Measurements from ENCODE around the gene LUZP2. TPM values are rescaled to one million over a fixed set of nuclear protein-coding genes. Genes with fewer than 3 reads are reported as not detected.

Gene LUZP2
- total and polyA plus RNA-seq, 4 donors: 0.04 to 8.8 (median 0.09) TPM; not detected in 1

- ATAC-seq (ENCODE audit: insufficient read depth, low FRiP score): no peak
- no peaks in the 10 kb centered on the region for H3K9me3 ChIP-seq (ENCODE audit: control insufficient read depth in 4 of 4, insufficient read depth in 3 of 4, low read length in 3 of 4)
- peak in 2 of 3 donors; percentile 11 to 27 for DNase-seq
- H3K27ac ChIP-seq (ENCODE audit: low read depth in 1 of 2, low read length in 1 of 2): no peak overlapping the region
- H3K4me3 ChIP-seq: no peak overlapping the region
- no peaks in the 10 kb centered on the region for H3K36me3 ChIP-seq (ENCODE audit: control insufficient read depth in 4 of 4, insufficient read depth in 4 of 4, low read length in 4 of 4)
- no peaks in the 10 kb centered on the region for H3K4me1 ChIP-seq (ENCODE audit: control insufficient read depth in 5 of 5, insufficient read depth in 5 of 5, low read length in 5 of 5)
- WGBS, 2 donors: 47 to 57% methylated on average over 2 of the region's 2 CpGs
- no peak overlapping the region for H3K9ac ChIP-seq (ENCODE audit: insufficient read depth in 1 of 2, low read length in 2 of 2)
- no peaks in the 10 kb centered on the region for H3K27me3 ChIP-seq (ENCODE audit: control insufficient read depth in 3 of 3, insufficient read depth in 3 of 3, low read length in 2 of 3)
- TF ChIP-seq CTCF (IDR thresholded peaks at IDR 0.05; ENCODE audit: control extremely low read depth, extremely low read depth): no peak
Observed at GRCh38 chr11:24688981-24689380, 192.1 kb downstream of the LUZP2 start.

GRCh38 chr11:24697522-24698111 is 200.8 kb downstream of the LUZP2 start:
- H3K9me3 ChIP-seq (ENCODE audit: control insufficient read depth in 4 of 4, insufficient read depth in 3 of 4, low read length in 3 of 4): peaks cover 0 to 5% (median 0%) of the 10 kb centered on the region in 4 donors
- no peak overlapping the region for H3K4me3 ChIP-seq
- no peaks in the 10 kb centered on the region for H3K36me3 ChIP-seq (ENCODE audit: control insufficient read depth in 4 of 4, insufficient read depth in 4 of 4, low read length in 4 of 4)
- no peak for ATAC-seq (ENCODE audit: insufficient read depth, low FRiP score)
- H3K9ac ChIP-seq (ENCODE audit: insufficient read depth in 1 of 2, low read length in 2 of 2): no peak overlapping the region
- no peak overlapping the region for H3K27ac ChIP-seq (ENCODE audit: low read depth in 1 of 2, low read length in 1 of 2)
- H3K4me1 ChIP-seq (ENCODE audit: control insufficient read depth in 5 of 5, insufficient read depth in 5 of 5, low read length in 5 of 5): no peaks in the 10 kb centered on the region
- no peak for TF ChIP-seq CTCF (IDR thresholded peaks at IDR 0.05; ENCODE audit: control extremely low read depth, extremely low read depth)
- WGBS, 2 donors: 80 to 83% methylated on average over 3 of the region's 3 CpGs
- no peak for DNase-seq
- H3K27me3 ChIP-seq (ENCODE audit: control insufficient read depth in 3 of 3, insufficient read depth in 3 of 3, low read length in 2 of 3): no peaks in the 10 kb centered on the region

GRCh38 chr11:24704716-24705115 is 207.9 kb downstream of the LUZP2 start:
- ATAC-seq (ENCODE audit: insufficient read depth, low FRiP score): no peak
- no peak for TF ChIP-seq CTCF (IDR thresholded peaks at IDR 0.05; ENCODE audit: control extremely low read depth, extremely low read depth)

GRCh38 chr11:24705474-24705873 is 208.6 kb downstream of the LUZP2 start:
- no peak overlapping the region for H3K9ac ChIP-seq (ENCODE audit: insufficient read depth in 1 of 2, low read length in 2 of 2)
- H3K27me3 ChIP-seq (ENCODE audit: control insufficient read depth in 3 of 3, insufficient read depth in 3 of 3, low read length in 2 of 3): no peaks in the 10 kb centered on the region
- DNase-seq (no peak), ATAC-seq (ENCODE audit: insufficient read depth, low FRiP score) (no peak)
- TF ChIP-seq CTCF (IDR thresholded peaks at IDR 0.05; ENCODE audit: control extremely low read depth, extremely low read depth): no peak
- H3K36me3 ChIP-seq (ENCODE audit: control insufficient read depth in 4 of 4, insufficient read depth in 4 of 4, low read length in 4 of 4): no peaks in the 10 kb centered on the region
- H3K9me3 ChIP-seq (ENCODE audit: control insufficient read depth in 4 of 4, insufficient read depth in 3 of 4, low read length in 3 of 4): no peaks in the 10 kb centered on the region
- H3K4me3 ChIP-seq: no peak overlapping the region
- no peaks in the 10 kb centered on the region for H3K4me1 ChIP-seq (ENCODE audit: control insufficient read depth in 5 of 5, insufficient read depth in 5 of 5, low read length in 5 of 5)
- no peak overlapping the region for H3K27ac ChIP-seq (ENCODE audit: low read depth in 1 of 2, low read length in 1 of 2)

More at GRCh38 chr11:24704716-24705115, 207.9 kb downstream of the LUZP2 start:
- Histone ChIP-seq H3K9me3 (ENCODE audit: control insufficient read depth in 4 of 4, insufficient read depth in 3 of 4, low read length in 3 of 4) (no peaks in the 10 kb centered on the region), H3K4me1 (ENCODE audit: control insufficient read depth in 5 of 5, insufficient read depth in 5 of 5, low read length in 5 of 5) (no peaks in the 10 kb centered on the region), H3K27me3 (ENCODE audit: control insufficient read depth in 3 of 3, insufficient read depth in 3 of 3, low read length in 2 of 3) (no peaks in the 10 kb centered on the region), H3K9ac (ENCODE audit: insufficient read depth in 1 of 2, low read length in 2 of 2) (no peak overlapping the region), H3K27ac (ENCODE audit: low read depth in 1 of 2, low read length in 1 of 2) (no peak overlapping the region), H3K36me3 (ENCODE audit: control insufficient read depth in 4 of 4, insufficient read depth in 4 of 4, low read length in 4 of 4) (no peaks in the 10 kb centered on the region), H3K4me3 (no peak overlapping the region)
- no peak for DNase-seq
